HG02678 (cell line): ENCODE results near the gene ABHD5.

Source experiments
- ATAC-seq: cut with Tn5 transposase; IDR thresholded peaks from one replicate; pipeline ENCODE4 v1.9.1; 2021; ENCODE audit warnings: mild to moderate bottlenecking, moderate library complexity; ENCODE audit not compliant: unreplicated experiment

Gene ABHD5

DNA sequence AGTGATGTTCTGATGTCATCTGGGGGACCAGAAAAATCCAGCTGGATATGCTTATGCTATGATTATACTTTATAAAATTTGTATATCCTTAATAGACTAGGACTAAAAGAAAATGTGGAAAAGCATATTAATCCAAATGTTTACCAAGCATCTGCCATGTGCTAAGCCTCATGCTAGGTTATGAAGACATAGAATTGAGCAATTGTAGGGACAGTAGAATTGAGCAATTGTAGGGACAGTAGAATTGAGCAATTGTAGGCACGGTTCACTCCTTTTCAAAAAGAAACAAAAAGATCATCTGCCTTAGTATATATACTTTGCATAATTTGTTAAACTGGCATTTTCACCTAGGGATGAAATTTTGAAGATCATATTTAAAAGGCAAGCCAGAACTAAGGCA is 18.3 kb downstream of the ABHD5 start:
- no peak for ATAC-seq

DNA sequence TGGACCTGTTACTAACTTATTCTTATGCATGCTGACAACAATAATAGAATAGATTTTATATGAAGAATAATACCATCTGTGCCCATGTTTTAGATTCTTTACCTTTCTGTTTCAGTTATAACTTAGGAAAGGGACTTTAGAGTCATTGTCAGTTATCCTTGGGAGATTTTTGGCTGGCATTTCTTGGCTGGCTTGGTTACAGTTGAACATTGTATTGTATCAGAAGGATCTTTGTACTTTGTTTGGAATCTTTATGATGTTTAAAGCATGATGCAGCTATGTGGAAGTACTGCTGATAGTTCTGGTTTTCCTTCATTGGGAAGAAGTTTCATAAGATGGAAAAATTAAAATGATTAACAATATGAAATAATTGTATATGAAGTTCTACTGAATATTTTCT is 19.9 kb downstream of the ABHD5 start:
- no peak for ATAC-seq

DNA sequence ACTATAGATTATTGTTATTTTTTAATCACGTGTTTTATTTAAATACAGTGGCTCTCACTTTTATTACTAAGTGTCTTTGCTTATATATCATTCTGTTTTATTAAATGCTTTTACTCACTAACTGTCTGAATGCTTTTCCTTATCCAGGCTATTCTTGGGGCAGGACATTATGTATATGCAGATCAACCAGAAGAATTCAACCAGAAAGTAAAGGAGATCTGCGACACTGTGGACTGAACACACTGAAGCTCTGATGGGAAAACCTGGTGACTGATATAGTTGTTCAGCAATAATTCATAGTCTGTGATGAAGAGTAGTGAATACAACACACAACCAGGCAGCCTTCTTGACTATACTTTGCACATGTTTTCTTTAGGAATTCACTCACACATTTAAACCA is 27.6 kb downstream of the ABHD5 start:
- no peak for ATAC-seq

DNA sequence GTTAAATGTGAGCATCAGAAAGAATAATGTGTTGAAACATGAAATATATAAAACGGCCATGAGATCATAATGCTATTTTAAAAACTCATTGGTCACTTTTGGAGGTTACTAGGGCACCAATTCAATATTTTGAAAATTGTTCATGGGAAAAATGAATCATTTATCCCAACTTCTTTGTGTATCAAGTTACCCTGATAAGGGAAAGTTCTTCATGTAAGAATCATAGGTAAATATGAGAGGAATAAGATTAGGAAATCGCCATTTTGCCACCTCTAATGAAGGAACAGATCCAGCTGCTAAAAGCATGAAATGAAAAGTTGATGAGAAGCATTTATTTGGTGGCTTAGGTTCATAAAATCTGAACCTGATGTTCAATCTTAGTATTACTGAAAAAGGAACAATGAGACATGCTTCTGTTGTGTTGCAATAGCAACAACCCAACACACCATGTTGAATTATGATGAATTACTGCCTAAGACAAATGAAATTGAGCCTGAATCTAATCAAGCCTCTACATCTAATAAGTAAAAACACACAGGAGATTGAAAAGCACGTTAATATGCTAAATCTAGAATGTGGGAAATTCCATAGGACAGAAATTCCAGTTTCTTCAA is 32.5 kb downstream of the ABHD5 start:
- no peak for ATAC-seq

DNA sequence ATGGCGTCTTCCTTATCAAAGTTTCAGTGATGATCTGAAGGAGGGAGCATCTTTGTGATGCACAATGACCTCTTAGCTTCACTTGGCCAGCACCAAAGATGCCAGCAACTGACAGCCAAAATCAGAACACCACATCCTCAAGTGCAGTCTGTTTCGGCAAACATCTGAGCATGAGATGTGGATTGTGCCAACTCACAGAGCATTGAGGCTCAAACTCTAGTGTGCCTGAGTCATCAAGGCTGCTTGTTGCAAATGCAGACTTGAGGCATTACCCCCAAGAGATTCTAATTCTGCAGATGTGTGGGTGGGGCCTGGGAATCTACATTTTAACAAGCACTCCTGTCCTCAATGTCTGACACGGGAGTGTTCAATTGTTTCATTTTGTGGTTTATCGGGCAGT is 35.8 kb downstream of the ABHD5 start:
- ATAC-seq, result no peak

DNA sequence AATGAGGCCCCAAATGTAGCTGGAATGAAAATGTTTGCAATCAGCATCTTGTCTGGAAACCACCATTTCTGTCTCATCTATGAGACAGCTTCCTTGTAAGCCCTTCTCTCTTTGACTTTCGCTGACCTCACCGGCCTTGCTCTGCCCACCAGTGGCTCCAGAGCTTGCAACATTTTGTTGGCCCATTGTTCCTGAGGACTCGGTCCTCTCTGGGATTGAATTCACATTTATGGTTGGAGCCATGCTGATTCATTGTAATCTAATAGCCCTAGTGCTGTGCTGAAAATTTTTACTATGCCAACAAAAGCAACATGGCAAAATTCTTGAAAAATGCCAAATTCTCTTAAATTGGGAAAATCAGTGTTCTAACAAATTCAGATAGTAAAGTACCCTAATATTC is 37.2 kb downstream of the ABHD5 start:
- no peak for ATAC-seq

DNA sequence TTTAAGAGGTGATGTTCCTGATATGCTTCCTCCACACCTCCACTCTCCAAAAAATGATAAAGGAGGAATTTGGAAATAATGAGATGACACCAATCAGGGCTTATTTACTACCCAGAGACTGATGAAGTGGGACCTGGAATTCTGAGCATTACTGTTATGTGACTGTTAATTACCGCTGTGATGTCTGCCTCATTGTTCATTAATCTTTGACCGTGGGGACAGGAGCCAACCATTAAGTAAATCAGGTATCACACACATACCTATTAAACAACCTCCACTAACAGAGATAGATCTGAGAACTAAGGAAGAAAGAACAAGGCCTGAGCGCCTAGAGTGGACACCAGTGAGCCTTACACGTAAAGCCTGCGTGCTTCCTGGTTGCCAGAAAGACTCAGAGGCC is 37.7 kb downstream of the ABHD5 start:
- no peak for ATAC-seq

DNA sequence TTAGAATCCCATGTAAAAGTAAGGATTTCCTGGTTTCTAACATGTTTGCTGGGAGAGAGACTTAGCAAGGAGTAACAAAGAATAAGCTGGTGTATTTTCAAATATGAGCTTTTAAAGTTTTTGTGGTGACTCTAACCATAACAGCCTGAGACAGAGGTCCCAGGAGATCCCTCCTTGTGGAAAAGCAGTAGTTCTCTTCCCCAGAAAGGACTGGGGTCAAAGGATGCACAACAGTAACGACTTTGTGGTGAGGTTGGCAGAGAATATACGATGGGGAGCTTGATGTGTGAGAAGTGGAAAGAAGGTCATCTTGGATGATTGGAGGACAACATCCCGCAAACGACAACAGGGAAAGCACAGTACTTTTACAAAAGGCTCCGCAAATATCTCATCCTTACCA is 38.2 kb downstream of the ABHD5 start:
- no peak for ATAC-seq

DNA sequence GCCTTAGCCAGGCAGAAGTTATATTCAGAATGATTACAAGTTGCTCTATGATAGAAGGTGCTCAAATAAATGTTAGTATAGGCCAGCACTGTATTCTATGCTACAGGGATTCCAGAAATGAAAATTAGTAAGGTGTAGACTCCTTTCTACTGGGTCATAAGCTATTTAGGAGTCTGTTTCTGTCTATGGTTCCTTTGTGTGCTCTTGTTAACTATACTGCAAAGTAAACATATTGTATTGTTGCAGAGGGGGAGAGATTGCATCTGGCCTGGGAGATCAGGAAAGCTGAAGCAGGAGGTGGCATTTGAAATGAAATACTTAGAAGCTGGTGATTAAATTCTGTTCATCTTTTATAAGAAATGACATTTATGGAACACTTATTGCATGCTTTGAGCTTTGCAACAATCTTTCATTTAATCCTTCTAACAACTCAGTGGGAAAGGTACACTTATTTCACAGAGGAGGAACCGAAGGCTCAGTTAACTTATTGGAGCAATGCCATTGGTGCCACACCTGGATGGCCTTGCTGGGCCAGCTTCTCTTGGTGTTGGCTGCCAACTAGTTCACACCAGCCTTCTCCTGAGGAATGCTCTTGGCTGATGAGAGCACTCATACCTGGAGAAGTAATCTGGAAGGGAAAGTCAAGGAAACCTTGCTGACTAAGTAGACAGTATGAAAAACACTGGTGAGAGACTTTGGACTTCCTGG is 39.1 kb downstream of the ABHD5 start:
- no peak for ATAC-seq

GRCh38 chr3:43732747-43733425 is 42.1 kb downstream of the ABHD5 start:
- ATAC-seq, result no peak

DNA sequence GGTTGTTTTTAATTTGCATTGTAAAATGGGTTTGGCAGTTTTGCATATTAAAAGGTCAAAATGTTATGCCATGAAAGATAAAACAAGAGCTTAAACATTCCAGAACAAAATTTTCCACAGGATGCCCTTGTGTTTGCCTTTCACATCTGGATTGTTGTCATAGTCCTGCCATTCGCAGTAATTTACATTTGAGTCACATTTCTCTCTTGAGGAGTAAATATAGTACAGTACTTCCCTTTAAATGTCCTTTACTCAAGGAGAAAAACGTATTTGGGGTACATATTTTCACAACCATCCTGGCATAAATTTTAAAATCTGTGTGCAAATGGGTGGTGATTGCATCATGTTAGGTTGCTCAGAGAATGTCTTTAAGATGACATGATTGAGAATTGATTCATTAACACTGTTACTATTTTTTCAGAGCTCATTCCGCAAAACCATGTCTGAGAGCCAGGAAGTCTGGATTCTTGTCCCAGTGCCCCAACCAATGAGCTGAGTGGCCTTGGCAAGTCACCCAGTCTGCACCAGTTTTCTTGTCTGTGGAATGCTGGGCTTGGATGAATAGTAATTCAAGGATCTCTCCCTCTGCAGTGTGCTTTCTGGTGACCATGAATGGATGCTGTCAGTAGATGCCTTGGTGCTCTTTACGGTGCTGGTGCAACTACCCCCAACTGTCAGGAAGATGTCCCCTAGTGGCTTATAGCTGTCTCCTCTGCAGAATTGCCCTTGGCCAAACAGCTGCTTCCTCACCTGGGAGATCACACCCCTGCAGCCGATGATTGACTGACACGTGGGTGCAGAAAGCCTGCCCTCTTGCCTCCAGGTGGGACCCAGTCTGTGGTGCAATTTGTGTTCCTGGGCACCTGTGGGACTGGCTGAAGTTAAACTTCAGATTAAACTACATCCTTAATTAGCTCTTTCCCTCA is 43.0 kb downstream of the ABHD5 start:
- no peak for ATAC-seq

DNA sequence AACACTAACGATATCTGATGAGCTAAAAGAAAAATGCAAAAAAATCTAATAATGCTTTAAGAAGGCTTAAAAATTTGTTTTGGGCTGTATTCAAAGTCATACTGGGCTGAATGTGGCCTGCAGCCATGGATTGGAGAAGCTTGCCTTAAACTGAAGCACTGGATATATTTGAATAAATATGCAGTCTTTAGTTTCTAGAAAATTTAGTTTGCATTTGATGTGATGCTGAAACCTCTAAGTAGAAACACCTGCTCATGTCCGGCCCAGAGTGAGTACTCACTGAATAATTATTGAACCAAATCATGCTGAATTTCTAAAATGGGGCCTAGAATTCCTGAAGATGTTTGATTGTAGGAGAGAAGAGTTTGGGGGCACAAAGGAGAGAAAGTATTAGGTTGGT is 43.9 kb downstream of the ABHD5 start:
- no peak for ATAC-seq

DNA sequence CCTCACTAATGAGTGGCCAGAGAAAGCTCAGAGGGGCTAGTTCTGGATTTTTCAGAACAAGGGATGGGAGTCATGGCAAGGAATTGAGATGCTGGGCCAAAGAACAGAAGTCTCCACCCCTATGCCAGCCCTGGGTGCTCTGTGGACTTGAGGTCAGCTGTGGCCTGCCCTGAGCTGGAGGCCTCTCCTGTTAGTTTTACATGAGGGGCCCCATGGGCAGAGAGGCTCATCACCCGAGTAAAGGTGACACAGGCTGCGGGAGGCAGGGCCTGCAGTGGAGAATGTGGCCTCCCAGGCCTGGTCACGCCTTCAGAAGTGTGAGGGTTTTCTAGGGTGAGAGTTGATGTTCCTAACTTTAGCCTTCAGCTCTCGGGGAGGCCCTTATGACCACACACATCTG is 44.9 kb downstream of the ABHD5 start:
- ATAC-seq, result no peak

DNA sequence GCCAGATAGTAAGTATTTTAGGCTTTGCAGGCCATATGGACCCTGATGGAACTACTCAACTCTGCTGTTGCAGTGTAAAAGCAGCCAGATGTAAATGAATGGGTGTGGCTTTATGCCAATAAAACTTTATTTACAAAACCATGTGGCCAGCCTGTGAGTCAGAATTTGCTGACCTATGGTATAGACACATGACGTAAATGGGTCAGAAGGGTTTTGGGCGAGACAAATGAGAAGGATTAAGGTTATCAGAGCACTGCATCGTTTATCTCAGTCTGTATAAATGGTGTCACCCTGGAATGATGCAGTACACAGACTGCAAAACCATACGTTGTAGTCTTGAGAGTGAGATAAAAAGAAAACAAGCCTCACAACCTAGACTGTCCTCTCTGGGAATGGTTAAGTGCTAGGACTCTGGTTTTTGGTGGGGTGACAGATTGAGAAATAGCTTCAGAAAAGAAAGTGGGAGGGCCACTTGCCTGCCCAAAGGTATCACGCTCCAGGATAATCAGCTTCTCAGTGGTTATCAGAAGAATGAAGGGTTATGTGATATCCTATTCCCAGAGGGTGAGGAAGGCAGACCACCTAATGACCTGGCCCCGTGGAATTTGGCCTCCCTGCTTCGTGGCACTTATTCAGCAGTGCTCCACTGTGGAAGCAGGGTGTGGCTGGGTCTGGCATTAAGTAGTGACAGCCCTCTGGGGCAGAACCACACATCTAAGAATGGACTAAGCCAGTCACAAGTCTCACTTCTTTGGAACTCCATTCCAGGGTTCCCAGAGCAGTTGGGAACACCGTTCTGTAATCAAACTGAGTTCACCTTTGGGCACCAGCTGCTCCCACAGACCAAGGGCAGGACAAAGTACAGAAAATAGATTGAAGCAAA is 46.1 kb downstream of the ABHD5 start:
- no peak for ATAC-seq

- no peak for ATAC-seq
Observed at GRCh38 chr3:43738305-43738704, 47.6 kb downstream of the ABHD5 start.

DNA sequence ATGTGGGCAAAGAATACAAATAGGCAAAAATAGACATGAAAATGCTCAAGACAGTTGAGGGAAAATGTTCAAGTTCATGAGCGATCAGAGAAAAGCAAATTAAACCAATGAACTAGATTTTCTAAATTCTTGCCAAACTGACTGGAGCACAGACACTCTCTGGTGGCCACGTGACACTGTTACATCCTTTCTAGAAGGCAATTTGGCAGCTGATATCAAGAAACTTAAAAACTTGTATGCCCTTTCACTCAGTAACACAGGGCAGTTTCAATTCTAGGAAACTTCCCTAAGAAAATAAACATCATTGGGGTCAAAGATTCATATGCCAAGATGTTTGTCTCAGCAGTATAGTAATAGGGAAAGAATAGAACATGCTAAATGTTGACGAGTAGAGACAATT is 52.2 kb downstream of the ABHD5 start:
- ATAC-seq, result no peak

DNA sequence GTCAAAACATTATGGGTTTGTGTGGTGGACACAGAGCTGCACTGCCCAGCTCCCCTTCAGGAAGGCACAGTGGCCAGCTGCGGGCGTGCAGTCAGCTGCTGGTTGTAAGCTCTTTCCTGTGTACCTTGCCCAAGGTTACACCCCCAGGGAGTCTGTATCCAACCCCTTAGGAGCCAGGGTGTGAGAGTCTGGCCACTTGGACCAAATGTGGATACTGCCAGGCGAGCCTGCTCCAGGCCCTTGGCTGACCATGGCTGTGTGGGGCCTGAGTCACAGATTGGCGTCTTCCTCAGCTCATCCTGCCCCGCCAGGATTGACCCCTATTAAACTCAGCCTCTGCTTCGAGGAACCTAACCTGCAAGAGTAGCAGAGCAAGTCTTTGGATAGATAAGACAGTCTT is 56.9 kb downstream of the ABHD5 start:
- ATAC-seq, result no peak

- no peak for ATAC-seq
Observed at GRCh38 chr3:43748179-43748578, 57.4 kb downstream of the ABHD5 start.

- ATAC-seq, result no peak
Observed at GRCh38 chr3:43748645-43749044, 57.9 kb downstream of the ABHD5 start.

- ATAC-seq, result no peak
Observed at GRCh38 chr3:43752905-43753304, 62.2 kb downstream of the ABHD5 start.
